ENCODE measurements around the gene FAM124B.

DNA sequence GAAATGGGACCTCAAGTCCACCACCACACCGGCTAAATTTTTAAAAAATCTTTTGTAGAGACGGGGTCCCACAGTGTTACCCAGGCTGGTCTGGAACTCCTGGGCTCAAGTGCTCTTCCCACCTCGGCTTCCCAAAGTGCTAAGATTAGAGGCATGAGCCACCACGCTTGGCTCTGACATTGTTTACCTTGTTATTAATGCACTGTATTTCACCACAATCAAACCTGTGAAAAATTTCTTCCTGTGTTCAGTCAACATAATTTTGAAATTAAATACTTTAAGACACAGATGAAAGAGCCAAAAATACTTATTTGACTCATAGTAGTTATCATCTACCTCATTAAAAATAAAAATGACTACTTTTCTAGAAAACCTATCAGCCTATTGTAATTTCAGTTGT is 16.0 kb upstream of the FAM124B start:
- TF ChIP-seq, protein P1, sequence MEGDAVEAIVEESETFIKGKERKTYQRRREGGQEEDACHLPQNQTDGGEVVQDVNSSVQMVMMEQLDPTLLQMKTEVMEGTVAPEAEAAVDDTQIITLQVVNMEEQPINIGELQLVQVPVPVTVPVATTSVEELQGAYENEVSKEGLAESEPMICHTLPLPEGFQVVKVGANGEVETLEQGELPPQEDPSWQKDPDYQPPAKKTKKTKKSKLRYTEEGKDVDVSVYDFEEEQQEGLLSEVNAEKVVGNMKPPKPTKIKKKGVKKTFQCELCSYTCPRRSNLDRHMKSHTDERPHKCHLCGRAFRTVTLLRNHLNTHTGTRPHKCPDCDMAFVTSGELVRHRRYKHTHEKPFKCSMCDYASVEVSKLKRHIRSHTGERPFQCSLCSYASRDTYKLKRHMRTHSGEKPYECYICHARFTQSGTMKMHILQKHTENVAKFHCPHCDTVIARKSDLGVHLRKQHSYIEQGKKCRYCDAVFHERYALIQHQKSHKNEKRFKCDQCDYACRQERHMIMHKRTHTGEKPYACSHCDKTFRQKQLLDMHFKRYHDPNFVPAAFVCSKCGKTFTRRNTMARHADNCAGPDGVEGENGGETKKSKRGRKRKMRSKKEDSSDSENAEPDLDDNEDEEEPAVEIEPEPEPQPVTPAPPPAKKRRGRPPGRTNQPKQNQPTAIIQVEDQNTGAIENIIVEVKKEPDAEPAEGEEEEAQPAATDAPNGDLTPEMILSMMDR (IDR thresholded peaks at IDR 0.05): no peak
- no peak for TF ChIP-seq POLR2A (IDR thresholded peaks at IDR 0.05)
